Central memory CD4-positive, alpha-beta T cell (primary cell): ENCODE results near the gene TAS2R14.

Experiments
- DNase-seq: peaks from one replicate; pipeline ENCODE4 v3.0.0; 2022
- total RNA-seq, 3 experiments: gene quantifications; one replicate each; lab custom pipeline; 2026; lab: John Stamatoyannopoulos, UW

TAS2R14 gene, protein sequence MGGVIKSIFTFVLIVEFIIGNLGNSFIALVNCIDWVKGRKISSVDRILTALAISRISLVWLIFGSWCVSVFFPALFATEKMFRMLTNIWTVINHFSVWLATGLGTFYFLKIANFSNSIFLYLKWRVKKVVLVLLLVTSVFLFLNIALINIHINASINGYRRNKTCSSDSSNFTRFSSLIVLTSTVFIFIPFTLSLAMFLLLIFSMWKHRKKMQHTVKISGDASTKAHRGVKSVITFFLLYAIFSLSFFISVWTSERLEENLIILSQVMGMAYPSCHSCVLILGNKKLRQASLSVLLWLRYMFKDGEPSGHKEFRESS
- 2.0 to 5.0 (median 2.1) reads per million in 3 experiments for total RNA-seq

DNA sequence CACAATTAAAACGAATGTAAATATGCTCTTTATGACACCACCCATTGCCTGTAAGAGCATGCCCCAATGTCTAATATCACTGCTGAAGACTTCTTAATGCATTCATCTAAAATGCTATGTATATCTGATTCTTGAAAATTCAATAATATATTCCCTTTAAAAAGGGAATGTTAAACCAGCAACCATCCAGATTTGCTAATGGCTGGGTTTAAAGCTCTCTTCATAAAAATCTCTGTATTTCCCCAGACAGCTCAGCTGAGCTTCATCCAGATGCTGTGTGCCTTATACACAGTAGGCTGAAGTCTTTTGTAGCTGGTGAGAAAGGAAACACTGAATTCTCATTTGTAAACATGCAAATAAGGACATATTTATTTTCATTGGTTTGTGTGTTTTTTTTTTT, at the start of gene TAS2R14:
TAS2R14 (minus strand) TSS at position 101 of the 400 bp plus-strand sequence; CDS start at position 45, 56 bp downstream.
- DNase-seq: no peak

DNA sequence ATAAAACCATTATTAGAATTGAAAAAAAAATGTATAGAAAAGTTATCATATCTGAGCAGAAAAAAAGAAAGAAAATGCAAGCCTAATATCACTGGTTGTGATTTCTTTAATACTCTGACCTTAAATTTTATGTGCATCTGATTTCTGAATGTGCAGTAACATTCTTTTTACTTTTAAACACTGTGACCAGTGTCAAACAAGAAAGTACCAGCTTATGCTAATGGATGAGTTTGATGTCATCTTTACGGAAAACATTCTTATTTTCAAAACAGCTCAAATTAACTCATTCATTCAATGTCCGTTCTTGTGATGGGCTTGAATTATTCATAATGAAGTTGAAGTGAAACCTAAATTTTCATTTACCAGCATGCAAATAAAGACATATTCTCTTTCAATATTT, 47.7 kb upstream of the TAS2R14 start, which contains the start of gene TAS2R50:
TAS2R50 (minus strand) TSS at position 101 of the 400 bp plus-strand sequence; CDS start at position 49, 52 bp downstream.
- no peak for DNase-seq

DNA sequence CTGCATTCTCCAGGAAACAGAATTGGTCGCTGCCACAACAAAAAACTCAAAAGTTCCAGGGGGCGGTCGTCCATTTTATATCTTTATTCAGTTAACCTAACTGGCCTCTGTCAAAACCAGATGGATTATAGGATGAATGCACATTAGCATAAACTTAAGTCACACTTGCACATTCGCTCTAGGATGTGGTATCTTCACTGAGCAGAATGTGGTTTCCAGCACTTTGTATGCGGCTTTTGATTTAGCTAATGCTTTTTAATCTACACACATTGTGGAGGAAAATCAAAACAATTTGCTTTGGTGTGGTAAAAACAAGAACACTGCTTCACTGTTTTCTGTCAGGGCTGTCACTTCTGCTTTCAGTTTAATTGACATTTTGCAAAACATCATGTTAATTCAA, 43.2 kb upstream of the TAS2R14 start:
- DNase-seq: peak; percentile 85

DNA sequence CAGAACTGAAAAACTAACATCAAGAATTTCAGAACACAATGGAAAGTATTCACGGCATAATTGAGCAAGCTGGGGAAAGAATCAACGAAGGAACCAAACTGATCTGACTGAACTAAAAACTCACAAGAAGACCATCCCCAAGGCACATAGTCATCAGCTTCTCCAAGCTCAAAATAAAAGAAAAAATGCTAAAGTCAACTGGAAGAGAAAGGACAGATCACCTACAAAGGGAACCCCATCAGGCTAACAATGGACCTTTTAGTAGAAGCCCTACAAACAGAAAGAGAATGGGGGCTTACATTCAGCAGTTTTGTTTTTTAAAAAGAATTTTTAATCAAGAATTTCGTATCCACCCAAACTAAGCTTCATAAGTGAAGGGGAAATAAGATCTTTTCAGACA, 35.9 kb upstream of the TAS2R14 start:
- DNase-seq: no peak

DNA sequence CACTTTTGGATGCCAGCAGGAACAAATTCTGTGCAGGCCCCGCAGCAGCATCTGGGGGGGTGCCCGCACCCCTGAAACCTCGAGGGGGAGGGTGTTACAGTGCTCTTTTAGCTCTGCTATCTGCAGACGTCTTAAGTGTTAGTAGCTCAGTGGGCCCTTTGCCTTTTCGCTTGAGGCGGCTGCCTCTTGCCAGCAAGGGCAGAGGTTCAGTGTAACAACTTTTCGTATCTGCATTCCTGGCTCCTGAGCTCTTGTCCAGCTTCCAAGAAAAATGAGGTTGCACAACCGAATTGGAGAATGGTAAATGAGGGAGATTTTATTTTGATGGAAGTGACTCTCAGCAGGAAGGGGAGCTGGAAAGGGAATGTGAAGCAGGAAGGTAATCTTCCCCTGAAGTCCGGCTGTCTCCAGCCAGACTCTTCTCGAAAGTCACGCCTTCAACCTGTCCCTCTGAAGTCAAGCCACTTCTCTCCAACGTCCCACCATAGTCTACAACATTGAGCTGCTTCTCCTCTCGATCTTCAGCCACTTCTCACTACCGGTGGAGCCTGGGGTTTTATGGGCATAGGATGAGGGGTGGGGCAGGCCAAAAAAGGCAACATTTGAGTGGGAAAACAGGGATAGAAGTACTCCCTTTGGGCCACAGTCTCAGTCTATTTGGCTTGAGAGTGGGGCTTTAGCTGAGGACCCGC, 29.8 kb upstream of the TAS2R14 start:
- no peak for DNase-seq

DNA sequence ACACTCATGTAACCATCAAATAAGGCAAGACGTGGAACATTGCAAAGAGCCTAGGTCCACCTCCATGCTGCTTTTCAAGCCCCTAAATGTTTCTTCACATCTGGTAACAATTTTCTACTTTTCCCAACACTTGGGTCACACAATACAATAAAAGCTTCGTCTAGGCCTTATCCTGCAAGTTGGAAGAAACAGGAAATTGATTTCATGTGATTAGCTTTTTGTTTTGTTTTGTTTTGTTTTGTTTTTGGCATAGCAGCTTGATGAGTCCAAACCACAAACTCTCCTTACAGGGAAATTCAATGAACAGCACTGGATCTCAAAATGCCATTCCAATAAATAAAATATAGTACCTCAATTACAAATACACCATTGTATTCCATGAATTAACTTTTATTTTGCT, 28.3 kb upstream of the TAS2R14 start:
- no peak for DNase-seq

DNA sequence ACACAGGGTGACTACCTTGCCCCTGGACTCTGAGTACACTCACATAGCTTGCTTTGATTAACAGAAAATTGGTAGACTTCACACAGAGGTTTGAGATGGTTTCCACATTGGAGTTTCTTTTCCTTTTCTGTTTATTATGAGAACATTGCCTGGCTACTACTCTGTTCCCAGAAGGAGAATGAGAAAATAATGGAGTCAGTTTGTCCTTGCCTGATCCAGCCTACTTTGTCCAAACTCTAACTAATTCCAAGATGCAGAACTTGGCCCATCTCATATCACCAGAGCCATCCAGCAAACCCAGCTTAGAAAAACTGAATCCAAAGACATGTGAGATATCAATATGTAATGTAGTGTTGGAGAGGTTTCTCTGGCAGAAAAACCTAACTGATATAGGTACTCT, 27.3 kb upstream of the TAS2R14 start:
- no peak for DNase-seq

DNA sequence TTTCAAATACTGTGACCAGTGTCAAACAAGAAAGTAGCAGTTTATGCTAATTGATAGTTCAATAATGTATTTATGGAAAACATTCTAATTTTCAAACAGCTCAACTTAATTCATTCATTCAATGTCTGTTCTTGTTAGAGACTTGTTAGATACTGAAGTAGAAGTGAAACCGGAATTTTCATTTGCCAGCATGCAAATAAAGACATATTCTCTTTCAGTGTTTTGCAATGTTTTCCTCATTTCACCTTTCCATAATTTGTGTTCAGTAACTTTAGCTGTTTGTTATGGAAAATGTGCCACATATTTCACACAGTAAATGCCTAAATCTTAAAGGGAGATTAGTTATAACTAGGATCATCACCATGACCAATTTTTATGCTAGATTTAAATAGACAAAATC, 26.4 kb upstream of the TAS2R14 start:
- no peak for DNase-seq

DNA sequence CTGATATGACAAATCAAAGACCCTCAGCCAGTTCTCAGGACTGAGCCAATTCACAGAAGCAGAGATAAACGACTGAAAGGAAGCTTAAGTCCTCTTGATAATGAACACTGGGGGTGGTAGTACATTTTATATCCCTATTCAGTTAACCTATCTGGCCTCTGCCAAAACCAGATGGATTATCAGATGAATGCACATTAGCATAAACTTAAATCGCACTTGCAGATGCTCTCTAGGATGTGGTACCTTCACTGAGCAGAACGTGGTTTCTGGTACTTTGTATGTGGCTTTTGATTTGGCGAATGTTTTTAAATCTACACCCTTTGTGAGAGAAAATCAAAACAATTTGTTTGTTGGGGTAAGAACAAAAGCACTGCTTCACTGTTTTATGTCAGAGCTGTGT, 21.1 kb upstream of the TAS2R14 start:
- DNase-seq: peak; percentile 61

DNA sequence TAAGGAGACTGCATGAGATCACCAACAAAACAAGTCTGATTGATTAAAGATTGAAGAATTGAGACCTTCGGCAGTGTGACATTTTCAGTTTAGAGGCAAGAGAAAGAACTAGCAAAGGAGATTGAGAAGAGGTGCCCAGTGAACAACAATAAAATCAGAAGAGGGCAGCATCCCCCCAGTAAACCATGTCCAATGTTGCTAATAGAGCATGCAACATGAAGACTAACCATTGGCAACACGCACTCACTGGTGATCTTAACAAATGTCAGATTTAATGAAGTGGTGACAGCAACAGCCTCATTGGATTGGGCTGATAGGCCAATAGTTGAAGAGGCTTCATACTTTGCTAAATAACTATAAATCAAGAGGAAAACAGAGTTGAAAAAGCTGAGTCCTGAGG, 20.7 kb upstream of the TAS2R14 start:
- peak; percentile 2 for DNase-seq

DNA sequence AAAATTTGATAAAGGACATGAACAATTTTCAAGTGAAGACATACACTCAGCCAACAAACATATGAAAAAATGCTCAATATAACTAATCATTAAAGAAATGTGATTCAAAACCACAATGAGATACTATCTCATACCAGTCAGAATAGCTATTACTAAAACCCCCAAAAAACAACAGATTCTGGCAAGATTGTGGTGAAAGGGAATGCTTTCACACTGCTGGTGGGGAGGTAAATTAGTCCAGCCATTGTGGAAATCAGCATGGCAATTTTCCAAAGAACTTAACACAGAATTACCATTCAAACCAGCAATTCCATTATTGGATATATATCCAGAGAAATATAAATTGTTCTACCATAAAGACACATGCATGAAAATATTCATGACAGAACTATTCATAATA, 18.7 kb upstream of the TAS2R14 start:
- DNase-seq: no peak

DNA sequence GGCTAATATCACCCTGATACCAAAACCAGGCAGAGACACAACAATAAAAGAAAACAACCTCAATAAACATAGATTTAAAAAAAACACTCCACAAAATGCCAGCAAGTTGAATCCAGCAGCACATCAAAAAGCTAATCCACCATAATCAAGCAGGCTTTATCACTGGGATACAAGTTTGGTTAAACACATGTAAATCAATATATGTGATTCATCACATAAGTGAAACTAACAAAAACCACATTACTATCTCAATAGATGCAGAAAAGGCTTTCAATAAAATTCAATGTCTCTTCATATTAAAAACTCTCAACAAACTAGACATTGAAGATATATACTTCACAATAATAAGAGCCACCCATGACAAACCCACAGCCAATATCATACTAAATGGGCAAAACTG, 17.0 kb upstream of the TAS2R14 start:
- no peak for DNase-seq

DNA sequence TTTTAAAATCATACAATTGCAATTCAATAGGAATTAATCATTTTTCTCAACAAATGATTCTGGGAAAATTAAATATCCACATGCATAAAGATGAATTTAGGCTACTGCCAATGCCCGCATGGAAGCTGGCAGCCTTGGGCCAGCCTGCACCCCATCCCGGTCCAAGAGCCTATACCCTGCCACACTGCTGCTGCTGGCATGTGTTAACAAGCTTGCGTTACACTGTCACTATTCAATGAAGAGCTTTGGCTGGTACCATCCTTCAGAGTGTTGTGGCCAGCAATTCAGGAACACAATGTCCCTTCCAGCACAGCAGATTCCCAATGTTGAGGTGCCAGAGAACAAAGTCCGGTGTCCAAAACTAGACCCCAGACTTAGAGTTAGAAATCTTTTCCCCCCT, 13.6 kb upstream of the TAS2R14 start:
- no peak for DNase-seq

DNA sequence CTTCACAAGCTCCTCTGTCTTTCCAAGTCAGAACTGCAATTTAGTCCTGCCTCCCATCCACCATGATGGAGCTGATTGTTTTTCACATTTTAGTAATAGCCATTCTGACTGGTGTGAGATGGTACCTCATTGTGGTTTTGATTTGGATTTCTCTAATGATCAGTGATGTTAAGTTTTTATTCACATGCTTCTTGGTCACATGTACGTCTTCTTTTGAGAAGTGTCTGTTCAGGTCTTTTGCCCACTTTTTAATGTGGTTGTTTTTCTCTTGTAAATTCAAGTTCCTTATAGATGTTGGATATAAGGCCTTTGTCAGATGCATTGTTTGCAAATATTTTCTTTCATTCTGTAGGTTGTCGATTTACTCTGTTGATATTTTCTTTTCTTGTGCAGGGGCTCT, 4.1 kb upstream of the TAS2R14 start:
- DNase-seq: no peak

DNA sequence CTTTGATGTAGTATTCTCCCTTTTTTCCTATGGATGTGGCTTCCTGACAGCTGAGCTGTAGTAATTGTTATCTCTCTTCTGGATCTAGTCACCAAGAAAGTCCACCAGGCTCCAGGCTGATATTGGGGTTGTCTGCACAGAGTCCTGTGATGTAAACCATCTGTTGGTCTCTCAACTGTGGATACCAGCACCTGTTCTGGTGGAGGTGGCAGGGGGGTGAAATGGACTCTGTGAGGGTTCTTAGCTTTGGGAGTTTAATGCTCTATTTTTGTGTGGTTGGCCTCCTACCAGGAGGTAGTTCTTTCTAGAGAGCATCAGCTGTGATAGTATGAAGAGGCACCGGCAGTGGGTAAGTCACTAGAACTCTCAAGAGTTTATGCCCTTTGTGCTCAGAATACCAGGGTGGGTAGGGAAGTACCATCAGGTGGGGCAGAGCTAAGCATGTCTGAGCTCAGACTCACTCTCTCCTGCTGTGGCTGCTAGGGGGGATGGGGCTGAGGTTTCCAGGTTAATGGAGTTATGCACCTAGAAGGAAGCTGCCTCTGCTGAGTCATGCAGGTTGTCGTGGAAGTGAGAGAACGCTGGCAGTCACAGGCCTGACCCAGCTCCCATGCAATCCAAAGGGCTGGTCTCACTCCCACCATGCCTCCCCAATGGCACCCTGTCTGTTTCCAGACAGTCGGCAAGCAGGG, 3.0 kb upstream of the TAS2R14 start:
- DNase-seq: no peak

DNA sequence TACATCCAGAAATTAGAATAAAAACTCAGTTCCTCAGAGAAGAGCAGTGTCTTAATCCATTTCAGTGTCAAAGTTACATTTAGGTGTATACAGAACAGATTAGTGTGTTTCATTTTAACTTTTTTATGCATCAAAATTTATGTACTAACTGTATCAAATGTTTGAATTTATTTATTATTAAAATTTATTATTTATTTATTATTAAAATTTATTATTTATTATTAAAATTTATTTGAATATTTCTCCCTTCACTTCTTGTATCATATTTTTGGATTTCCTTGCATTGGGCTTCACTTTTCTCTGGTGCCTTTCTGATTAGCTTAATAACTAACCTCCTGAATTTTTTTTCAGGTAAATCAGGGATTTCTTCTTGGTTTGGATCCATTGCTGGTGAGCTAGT, 2.3 kb upstream of the TAS2R14 start:
- DNase-seq: no peak

DNA sequence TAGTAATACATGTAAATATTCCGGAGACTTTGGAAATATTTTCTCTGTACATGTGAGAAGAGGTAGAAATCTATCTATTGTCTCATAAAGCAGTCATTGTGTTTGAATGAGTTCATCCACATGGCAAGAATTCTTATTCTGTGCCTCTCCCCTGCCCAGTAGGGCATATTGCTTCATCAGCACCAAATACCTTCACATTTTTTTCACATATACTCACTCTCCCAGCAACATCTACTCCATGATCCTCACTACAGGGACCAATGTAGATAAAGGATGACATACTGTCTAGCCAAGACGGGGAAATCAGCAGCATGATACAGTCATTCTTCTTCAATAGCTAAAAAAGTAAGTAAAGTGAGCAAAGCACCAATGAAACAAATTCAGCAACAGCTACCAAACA, 1.3 kb upstream of the TAS2R14 start:
- no peak for DNase-seq

DNA sequence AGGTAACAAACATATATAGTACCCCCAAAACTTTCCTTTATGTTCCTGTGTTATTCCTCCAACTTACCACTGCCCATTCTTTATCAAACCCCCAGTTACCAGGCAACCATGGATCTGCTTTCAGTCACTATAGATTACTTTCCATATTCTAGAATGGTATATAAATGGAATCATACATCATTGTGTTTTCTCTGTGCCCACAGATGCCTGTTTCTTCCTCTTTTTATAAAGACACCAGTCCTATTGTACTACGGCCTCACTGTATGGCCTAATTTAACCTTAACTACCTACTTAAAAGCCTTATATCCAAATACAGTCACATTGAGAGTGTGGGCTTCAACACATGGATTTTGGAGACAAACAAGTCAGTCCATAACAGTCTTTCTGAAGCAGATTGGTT, 2.6 kb downstream of the TAS2R14 start:
- DNase-seq: no peak

DNA sequence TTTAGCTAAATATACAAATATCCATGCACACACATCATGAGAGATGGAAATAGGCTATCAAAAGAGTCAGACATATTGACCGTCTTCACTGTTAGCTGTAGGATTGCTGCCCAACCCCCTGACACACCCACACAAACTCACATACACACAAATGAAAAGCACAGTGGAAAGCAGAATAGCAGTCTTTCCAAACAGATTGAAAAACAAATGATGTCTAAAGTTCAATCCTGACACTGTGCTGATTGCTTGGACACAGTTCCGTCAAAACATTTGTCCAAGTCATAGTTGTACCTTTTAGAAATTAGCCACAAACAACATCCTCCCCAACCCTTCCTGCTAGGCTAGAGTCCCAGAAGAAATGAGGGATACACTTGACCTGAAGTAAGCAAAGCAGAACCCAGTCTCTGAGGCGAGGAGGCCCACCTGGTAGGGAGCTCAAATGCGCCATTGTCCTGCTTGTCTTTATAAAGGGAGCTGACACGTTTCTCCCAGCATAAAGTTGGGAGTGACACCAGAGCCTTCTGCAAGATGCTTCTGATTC, 10.2 kb downstream of the TAS2R14 start, which contains the start of gene PRH2:
PRH2 (plus strand) TSS at position 491 of the 541 bp plus-strand sequence; CDS start at position 529, 38 bp downstream.
- DNase-seq: no peak

DNA sequence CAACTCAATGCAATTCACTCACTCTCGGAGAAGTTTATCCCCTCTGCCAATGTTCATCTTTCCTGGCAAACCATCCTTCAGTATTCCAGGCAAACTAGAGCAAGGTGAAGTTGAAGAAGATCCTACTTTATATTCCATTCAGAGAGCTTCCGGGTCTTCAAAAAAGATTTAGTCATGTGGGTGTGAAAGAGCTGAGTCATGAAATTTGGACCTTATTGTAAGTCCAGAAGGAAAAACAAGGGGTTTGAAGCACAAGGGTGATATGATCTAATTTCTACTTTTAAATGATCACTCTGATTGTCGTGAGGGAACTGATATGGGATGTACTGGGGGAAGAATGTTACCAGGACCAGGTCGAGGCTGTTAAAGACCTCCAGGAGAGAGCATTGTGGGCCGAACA, 12.8 kb downstream of the TAS2R14 start:
- no peak for DNase-seq

DNA sequence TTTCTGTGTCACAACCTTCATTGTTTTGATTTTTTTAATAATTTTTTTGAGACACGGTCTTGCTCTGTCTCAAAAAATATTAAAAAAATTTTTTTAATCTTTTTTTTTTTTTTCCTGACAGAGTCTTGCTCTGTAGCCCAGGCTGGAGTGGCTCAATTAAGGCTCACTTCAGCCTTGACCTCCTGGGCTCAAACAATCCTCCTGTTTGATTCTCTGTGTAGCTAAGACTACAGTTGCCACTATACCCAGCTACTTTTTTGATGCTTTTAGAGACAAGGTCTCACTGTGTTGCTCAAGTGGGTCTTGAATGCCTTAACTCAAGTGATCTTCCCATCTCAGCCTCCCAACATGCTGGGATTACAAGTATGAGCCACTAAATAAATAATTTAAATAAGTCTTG, 19.3 kb downstream of the TAS2R14 start:
- DNase-seq: no peak

DNA sequence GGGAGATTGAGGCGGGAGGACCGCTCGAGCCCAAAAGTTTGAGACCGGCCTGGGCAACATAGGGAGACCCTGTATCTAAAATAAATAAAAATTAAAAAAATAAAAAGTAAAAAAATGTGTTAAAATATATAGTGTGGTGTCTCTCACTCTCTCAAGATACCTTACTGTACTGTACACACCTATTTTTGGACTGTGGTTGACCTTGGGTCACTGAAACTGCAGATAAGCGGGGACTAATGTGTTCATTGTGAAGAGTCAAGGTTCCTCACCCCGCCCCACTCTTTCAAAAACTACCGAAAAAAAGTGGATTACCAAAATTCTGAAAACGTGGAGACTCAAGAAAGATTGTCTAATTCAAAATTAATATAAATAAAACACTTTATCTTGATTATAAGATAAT, 28.7 kb downstream of the TAS2R14 start:
- DNase-seq: no peak

DNA sequence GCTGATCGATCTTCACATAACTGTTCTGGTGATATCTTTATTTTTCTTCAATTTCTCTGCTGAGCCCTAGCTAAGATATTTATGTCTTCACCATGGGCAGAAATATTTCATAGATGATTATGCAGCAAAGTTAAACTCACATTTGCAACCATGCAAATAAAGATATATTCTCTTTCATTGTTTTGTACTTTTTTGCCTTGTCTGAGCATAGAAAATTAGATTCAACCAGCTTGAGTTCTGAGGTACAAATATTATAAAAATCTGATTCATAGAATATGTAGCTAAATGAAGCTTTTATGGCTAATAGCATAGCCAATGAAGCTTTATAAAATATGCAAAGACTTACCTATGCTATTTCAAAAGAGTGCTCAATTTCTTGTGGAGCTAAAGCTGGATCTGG, 29.6 kb downstream of the TAS2R14 start, which contains the start of gene TAS2R13:
TAS2R13 (minus strand) TSS at position 101 of the 400 bp plus-strand sequence. CDS start 264 bp downstream, outside the sequence.
- no peak for DNase-seq
